GM11168 (cell line): Measurements from ENCODE around the gene MYO5A.
"Not testable (repeated sequence)": the region's sequence is repeated elsewhere in the genome, so short reads cannot be mapped to it uniquely, and the experiment has no call there.

Source experiments
- in situ Hi-C: fragments of 300-500 bp; cut with MboI; formaldehyde crosslinking; loops from one replicate; pipeline ENCODE4 v1.12.0; 2022; ENCODE audit warnings: low sequenced_read_pairs; ENCODE audit not compliant: unreplicated experiment

The MYO5A gene

GRCh38 chr15:52509500-52510245, 19.0 kb downstream of the MYO5A start:
- in situ Hi-C loops = no loop called here

- in situ Hi-C loops = no loop called here
Measured at GRCh38 chr15:52506549-52506948, 22.1 kb downstream of the MYO5A start.

DNA sequence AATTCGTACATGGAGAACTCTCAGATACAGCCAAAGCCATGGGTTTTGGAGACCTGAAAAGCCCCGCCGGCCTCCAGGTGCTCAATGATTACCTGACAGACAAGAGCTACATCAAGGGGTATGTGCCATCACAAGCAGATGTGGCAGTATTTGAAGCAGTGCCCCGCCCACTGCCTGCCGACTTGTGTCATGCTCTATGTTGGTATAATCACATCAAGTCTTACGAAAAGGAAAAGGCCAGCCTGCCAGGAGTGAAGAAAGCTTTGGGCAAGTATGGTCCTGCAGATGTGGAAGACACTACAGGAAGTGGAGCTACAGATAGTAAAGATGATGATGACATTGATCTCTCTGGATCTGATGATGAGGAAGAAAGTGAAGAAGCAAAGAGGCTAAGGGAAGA, 23.5 kb downstream of the MYO5A start:
- in situ Hi-C loops = no loop called here

DNA sequence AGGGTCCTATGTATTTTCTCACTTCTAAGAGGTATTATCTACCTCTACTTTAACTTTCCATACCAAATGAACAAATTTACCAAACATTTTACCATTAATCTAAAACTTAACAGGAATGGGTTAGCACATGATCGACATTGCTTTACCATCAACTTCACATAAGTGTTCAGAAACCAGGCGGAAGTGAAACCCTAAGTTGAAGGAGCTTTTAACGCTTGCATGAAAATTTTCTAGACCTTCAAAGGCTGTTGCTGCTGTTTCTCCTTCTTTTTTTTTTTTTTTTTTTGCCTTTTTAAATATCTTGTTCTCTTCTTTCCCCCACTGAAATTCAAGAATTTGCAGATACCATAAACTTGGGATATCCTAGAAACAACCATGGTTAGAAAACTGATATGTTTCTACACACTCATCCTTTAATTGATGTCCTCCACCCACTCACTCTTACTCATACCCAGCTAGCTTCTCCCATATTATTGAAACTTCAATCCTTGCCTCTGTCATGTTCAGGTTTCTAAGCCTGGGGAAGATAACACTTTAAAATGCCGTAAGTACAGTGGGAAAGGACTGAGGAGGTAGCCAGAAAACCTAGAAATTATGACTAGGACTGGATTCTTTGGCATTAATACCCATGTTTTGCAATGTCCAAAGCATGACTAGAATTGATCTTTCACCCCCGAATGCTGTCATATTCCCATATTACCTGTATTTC, 24.7 kb downstream of the MYO5A start:
- in situ Hi-C loops = no loop called here

DNA sequence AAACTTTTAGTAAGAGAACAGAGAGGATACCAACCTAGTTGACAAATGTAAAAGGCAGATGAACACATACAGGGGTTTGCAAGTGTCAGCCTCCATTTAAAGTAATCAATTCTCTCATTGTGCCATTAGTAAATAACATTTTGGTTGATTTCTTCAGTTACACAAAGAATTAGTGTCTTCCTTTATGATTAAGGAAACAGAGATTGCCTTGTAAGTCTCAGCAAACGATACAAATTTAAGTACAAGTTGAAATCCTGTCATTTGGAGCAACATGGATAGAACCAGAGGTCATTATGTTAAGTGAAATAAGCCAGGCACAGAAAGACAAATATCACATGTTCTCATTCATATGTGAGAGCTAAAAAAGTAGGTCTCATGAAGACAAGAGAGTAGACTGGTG, 26.1 kb downstream of the MYO5A start:
- in situ Hi-C loops = no loop called here

GRCh38 chr15:52499506-52499905, 29.2 kb downstream of the MYO5A start:
- in situ Hi-C loops = no loop called here

DNA sequence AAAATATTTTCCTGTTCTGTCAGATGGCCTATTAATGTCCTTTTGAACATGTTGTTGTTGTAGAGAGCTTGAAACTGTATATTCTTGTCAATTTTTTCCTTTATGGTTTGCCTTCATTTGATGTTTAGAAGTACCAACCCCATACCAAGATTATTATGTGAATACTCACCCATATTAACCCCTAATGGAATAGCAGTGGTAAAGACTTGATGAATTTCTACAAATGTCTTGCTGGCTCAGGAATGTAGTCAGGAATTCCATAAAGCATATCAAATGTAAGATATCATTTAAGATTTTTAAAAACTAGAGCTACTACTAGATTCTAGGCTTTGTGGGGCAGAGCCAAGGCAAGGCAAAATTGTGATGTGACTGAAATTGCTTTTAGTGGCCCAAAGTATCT, 30.0 kb downstream of the MYO5A start:
- in situ Hi-C loops = no loop called here

GRCh38 chr15:52496776-52497470, 31.8 kb downstream of the MYO5A start:
- in situ Hi-C loops = no loop called here

DNA sequence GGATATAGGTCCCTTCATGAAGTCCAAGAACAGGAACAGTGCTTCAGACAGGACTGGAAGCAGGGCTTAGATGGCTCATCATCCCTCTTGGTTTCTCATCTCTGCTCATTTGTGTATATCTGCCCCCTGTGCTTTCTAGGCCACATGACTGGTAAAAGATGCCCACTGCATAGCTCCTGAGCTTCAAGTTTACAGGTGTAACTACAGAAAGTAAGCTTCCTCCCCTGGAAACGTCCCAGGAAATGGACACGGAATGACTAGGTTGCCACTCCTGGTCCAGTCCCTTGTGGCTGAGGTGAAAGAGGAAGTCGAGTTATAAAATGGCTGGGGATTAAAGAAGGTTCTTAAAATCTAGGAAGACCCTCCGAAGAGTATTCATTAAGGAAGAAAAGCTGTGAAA, 32.5 kb downstream of the MYO5A start:
- in situ Hi-C loops = no loop called here

- in situ Hi-C loops = no loop called here
Measured at GRCh38 chr15:52495125-52495524, 33.6 kb downstream of the MYO5A start.

DNA sequence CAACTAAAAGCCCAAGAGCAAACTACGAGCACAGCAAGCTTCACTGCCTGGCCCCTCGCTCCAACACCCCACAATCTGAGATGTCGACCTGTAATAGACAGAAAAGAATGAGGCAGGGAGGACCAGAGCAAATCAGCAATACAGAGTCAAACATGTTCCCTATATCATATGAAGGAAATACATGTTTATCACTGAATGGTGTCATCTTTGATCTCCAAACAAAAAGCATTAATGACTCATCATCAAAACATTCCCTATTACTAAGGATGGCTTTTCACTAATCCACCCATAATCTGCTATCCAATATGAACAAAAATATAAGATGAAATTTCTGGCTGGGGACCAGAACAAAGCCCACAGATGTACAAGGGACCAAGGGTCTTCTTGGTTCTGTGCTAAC, 34.7 kb downstream of the MYO5A start:
- in situ Hi-C loops = no loop called here

DNA sequence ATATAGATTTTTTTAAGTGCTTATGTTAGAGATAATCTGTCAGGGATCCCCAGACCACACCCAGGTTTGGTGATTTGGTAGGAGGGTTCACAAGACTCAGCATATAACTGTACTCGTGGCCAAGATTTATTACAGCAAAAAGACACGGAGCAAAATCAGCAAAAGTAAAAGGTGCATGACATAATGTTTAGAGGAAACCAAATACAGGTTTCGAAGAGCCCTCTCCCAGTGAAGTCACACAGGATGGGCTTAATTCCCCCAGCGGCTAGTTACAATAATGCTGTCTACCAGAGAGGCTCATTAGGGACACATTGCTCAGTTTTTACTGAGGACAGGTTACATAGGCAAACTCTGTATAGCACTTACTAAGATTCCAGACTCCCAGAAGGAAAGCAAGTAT, 36.5 kb downstream of the MYO5A start:
- in situ Hi-C loops = no loop called here

DNA sequence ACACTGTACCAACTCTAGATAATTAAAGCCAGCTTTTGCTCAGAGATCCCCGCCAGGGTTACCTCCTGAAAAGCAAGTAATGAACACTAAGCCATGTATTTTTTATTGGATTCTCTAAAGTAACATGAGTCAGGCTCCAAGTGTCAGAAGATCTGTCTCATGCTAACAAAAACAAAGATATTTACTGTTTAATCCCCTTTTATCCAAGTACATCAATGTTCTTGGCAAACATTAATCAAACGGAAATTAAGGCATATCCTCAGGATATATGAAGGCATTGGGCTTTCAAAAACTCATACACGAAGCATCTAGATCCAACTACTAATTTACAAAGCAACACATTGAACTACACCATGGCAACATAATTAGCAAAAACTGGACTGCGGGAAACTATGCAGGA, 37.2 kb downstream of the MYO5A start:
- in situ Hi-C loops = no loop called here

DNA sequence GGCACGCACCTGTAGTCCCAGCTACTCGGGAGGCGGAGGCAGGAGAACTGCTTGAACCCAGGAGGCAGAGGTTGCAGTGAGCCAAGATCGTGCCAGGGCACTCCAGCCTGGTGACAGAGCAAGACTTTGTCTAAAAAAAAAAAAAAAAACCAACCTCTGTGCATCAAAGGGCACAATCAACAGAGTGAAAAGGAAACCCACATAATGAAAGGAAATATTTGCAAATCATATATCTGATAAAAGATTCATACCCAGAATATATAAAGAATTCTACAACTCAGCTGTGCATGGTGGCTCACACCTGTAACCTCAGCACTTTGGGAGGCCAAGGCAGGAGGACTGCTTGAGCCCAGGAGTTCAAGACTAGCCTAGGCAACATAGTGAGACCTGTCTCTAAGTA, 39.2 kb downstream of the MYO5A start:
- in situ Hi-C loops = not testable (repeated sequence)

DNA sequence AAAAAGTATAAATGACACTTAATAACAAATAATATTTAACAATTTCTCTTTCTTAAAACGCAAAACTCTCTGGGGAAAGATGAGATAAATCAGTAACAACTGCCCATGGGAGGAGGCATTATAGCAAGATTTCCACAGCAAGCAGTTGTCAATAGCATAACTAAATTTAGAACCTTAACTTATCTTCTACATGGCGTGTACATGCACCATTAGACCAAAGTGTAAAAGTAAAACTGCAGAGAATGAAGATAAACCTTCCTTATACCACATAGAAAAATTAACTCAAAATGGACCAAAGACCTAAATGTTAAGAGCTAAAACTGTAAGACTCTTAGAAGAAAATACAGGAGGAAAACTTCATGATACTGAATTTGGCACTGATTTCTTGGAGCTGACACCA, 39.9 kb downstream of the MYO5A start:
- in situ Hi-C loops = no loop called here

- in situ Hi-C loops = no loop called here
Measured at GRCh38 chr15:52486003-52486996, 42.4 kb downstream of the MYO5A start.

GRCh38 chr15:52485290-52485689, 43.4 kb downstream of the MYO5A start:
- in situ Hi-C loops = no loop called here

DNA sequence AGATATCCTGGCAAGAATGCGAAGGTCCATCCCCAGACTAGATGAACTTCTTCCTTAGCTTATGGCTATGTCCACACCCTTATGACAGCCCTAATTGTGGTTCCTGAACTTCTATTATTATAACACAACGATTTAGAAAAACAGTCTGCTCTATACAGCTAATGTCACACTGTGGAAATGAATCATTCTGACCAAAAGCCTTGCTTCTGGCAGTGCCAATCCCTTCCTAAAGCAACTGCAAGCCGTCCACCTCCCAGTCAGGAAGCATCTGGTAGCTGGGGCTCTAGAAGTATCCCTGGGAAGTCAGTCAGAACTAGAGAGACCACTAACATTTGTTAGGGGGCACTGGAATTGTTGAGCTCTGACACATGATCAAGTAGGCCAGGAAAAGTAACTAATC, 45.0 kb downstream of the MYO5A start:
- in situ Hi-C loops = no loop called here

GRCh38 chr15:52481915-52482314, 46.8 kb downstream of the MYO5A start:
- in situ Hi-C loops = no loop called here

DNA sequence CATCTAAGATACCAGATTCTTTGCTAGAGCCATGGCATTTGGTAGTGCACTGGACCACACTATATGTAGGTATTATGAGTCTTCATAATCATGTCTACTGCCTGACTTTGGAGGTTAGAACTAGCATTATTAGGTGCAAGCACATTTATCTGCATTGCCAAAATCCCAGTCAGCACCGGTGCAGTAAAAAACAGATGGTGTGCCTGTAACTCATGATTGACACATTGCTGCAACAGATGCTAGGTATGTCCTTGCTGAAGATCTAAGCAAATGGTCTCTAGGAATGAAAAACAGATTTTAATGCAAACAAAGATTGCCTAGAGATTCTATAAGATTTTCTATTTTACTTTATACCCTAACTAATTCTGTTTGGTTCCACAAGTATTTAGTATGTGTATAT, 47.7 kb downstream of the MYO5A start:
- in situ Hi-C loops = no loop called here
